Natural killer cell (primary cell): ENCODE data around the gene TMEM266. TPM values are rescaled to one million over a fixed set of nuclear protein-coding genes. Genes with fewer than 3 reads are reported as not detected.

Source experiments
- ATAC-seq, 3 donors: fragments of 150-1000 bp in 2 of 3; fragments of 200-7000 bp in 1 of 3; cut with Tn5 transposase; 1 replicate in 1 of 3; 2 replicates in 2 of 3; pipeline ENCODE4 v1.10.0; 2021; ENCODE audit warnings: mild to moderate bottlenecking in 2 of 3, moderate library complexity in 2 of 3
- DNase-seq, 2 donors: peaks; one replicate each; pipeline versions ENCODE4 v3.0.0 to v3.0.0-alpha.2; 2013 to 2021; ENCODE audit warnings: mixed read lengths in 1 of 2
- H3K27ac ChIP-seq: one replicate; pipeline ENCODE4 v1.5.1; 2013; ENCODE audit warnings: mild to moderate bottlenecking, low read length
- H3K27me3 ChIP-seq: one replicate; pipeline ENCODE4 v1.6.1; 2013; ENCODE audit warnings: low read length; ENCODE audit not compliant: control insufficient read depth, insufficient read depth
- H3K36me3 ChIP-seq: one replicate; pipeline ENCODE4 v1.6.1; 2013; ENCODE audit warnings: low read length; ENCODE audit not compliant: control insufficient read depth, insufficient read depth
- H3K4me1 ChIP-seq: one replicate; pipeline ENCODE4 v1.6.1; 2013; ENCODE audit warnings: low read length; ENCODE audit not compliant: control insufficient read depth, insufficient read depth
- H3K4me3 ChIP-seq: one replicate; pipeline ENCODE4 v1.5.1; 2013; ENCODE audit warnings: low read length
- H3K9me3 ChIP-seq: one replicate; pipeline ENCODE4 v1.6.1; 2013; ENCODE audit warnings: low read length; ENCODE audit not compliant: control insufficient read depth, insufficient read depth
- H3K27ac Mint-ChIP-seq, 2 donors: one replicate each; pipeline ENCODE4 v1.8.0; 2022; ENCODE audit warnings: mild to moderate bottlenecking in 2 of 2, mixed read lengths in 2 of 2, moderate library complexity in 1 of 2
- H3K27me3 Mint-ChIP-seq, 2 donors: one replicate each; pipeline ENCODE4 v1.8.0; 2022; ENCODE audit warnings: low read depth in 2 of 2, mixed read lengths in 2 of 2
- H3K36me3 Mint-ChIP-seq: one replicate; pipeline ENCODE4 v1.8.0; 2022; ENCODE audit warnings: mixed read lengths
- H3K4me1 Mint-ChIP-seq, 2 donors: one replicate each; pipeline ENCODE4 v1.8.0; 2022; ENCODE audit warnings: mixed read lengths in 2 of 2
- H3K4me3 Mint-ChIP-seq: one replicate; pipeline ENCODE4 v1.8.0; 2022; ENCODE audit warnings: mild to moderate bottlenecking, moderate library complexity, mixed read lengths
- H3K9me3 Mint-ChIP-seq, 2 donors: one replicate each; pipeline ENCODE4 v1.8.0; 2022; ENCODE audit warnings: mixed read lengths in 2 of 2
- WGBS: methylation state at CpG from one replicate; pipeline ENCODE4 v1.1.7; 2013; ENCODE audit warnings: missing lambda C conversion rate; ENCODE audit not compliant: insufficient coverage; 5-methylcytosine and 5-hydroxymethylcytosine counted together
- intact Hi-C: fragments of 100-400 bp; cut with micrococcal nuclease; formaldehyde crosslinking; loops from one replicate; pipeline ENCODE4 v1.14.2; 2022
- total RNA-seq, 4 donors: library from RNA; stranded (reverse); fragments of 120-200 nt in 1 of 4; gene quantifications; one replicate each; pipeline versions ENCODE4 v1.2.3 to v1.2.4, GENCODE V29; 2013 to 2022
- TF ChIP-seq, protein P1 (sequence below): fragments of 200-600 bp; IDR thresholded peaks from one replicate; pipeline ENCODE4 v1.8.0; 2022; ENCODE audit warnings: antibody characterized with exemption

TMEM266 gene
- total RNA-seq, 3 donors from 2014 or later (not counting 1 experiment from before 2014, with no cell fraction given), result not detected

DNA sequence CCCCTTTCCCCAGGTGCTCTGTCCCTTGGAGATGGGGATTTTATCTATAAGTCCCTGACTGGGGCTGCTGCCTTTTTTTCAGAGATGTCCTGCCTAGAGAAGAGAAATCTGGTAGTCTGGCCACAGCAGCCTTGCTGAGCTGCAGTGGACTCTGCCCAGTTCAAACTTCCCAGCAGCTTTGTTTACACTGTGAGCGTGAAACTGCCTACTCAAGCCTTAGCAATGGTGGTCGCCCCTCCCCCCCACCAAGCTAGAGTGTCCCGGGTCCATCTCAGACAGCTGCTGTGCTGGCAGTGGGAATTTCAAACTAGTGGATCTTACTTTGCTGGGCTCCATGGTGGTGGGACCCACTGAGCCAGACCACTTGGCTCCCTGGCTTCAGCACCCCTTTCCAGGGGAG lies 38.9 kb downstream of the TMEM266 start:
- Mint-ChIP-seq H3K4me1 (no peaks in the 10 kb centered on the region), H3K4me3 (no peak overlapping the region), H3K9me3 (no peaks in the 10 kb centered on the region), H3K27me3 (peaks cover 42 to 61% of the 10 kb centered on the region in 2 donors), H3K27ac (no peak overlapping the region), H3K36me3 (no peaks in the 10 kb centered on the region)
- no peaks in the 10 kb centered on the region for H3K9me3 ChIP-seq
- ATAC-seq (no peak), DNase-seq (no peak)
- 60% methylated on average over 3 of the region's 3 CpGs for WGBS
- H3K27ac ChIP-seq, result no peak overlapping the region
- TF ChIP-seq, protein P1, sequence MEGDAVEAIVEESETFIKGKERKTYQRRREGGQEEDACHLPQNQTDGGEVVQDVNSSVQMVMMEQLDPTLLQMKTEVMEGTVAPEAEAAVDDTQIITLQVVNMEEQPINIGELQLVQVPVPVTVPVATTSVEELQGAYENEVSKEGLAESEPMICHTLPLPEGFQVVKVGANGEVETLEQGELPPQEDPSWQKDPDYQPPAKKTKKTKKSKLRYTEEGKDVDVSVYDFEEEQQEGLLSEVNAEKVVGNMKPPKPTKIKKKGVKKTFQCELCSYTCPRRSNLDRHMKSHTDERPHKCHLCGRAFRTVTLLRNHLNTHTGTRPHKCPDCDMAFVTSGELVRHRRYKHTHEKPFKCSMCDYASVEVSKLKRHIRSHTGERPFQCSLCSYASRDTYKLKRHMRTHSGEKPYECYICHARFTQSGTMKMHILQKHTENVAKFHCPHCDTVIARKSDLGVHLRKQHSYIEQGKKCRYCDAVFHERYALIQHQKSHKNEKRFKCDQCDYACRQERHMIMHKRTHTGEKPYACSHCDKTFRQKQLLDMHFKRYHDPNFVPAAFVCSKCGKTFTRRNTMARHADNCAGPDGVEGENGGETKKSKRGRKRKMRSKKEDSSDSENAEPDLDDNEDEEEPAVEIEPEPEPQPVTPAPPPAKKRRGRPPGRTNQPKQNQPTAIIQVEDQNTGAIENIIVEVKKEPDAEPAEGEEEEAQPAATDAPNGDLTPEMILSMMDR, result no peak
- no peak overlapping the region for H3K4me3 ChIP-seq
- intact Hi-C loops, result no loop called here
- no peaks in the 10 kb centered on the region for H3K36me3 ChIP-seq
- H3K27me3 ChIP-seq, result no peaks in the 10 kb centered on the region
- H3K4me1 ChIP-seq, result no peaks in the 10 kb centered on the region

DNA sequence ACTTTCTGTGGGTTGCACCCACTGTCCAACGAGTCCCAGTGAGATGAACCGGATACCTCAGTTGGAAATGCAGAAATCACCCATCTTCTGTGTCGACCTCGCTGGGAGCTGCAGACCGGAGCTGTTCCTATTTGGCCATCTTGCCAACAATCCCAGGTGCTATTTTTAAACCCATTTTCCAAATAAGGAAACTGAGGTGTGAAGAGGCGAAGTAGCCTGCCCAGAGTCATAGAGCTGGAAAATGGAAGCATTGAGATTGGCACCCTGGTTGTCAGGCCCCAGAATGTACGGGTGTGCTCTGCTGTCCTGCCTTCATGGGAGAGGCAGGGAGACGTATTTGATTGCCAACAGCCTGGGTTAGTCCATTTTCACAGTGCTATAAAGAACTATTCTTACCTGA lies 39.6 kb downstream of the TMEM266 start:
- Histone ChIP-seq H3K27ac (no peak overlapping the region), H3K9me3 (no peaks in the 10 kb centered on the region), H3K4me3 (no peak overlapping the region), H3K36me3 (no peaks in the 10 kb centered on the region), H3K4me1 (no peaks in the 10 kb centered on the region), H3K27me3 (no peaks in the 10 kb centered on the region)
- Mint-ChIP-seq H3K36me3 (no peaks in the 10 kb centered on the region), H3K4me1 (no peaks in the 10 kb centered on the region), H3K27me3 (peaks cover 38 to 57% of the 10 kb centered on the region in 2 donors), H3K9me3 (no peaks in the 10 kb centered on the region), H3K27ac (no peak overlapping the region), H3K4me3 (no peak overlapping the region)
- intact Hi-C loops, result no loop called here
- WGBS, result 88% methylated on average over 8 of the region's 8 CpGs
- no peak for ATAC-seq
- DNase-seq, result no peak
- TF ChIP-seq, protein P1, result no peak

DNA sequence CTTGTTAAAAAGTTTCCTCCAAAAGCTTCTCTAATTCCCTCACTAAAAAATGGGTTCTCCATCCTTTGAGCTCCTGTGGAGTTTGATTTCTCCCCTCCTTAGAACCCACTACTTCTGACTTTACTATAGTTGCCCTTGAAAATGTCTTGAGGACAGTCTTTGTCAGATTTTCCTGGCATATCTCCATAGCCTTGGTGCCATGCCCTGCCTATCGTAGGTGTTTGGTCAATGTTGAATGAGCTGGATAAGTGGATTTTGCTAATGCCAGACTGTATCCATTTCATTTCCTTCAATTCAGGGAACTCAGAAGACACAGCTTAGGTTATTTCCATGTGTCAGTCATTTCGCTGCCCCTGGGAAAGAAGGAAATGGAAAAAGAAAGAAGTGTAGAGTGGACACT lies 40.6 kb downstream of the TMEM266 start:
- intact Hi-C loops, result no loop called here
- TF ChIP-seq, protein P1, result no peak
- Mint-ChIP-seq H3K36me3 (no peaks in the 10 kb centered on the region), H3K27ac (no peak overlapping the region), H3K4me1 (no peaks in the 10 kb centered on the region), H3K9me3 (no peaks in the 10 kb centered on the region), H3K4me3 (no peak overlapping the region), H3K27me3 (peaks cover 34 to 50% of the 10 kb centered on the region in 2 donors)
- Histone ChIP-seq H3K9me3 (no peaks in the 10 kb centered on the region), H3K36me3 (no peaks in the 10 kb centered on the region), H3K27ac (no peak overlapping the region), H3K4me3 (no peak overlapping the region), H3K27me3 (no peaks in the 10 kb centered on the region), H3K4me1 (no peaks in the 10 kb centered on the region)
- ATAC-seq (no peak), DNase-seq (no peak)
- WGBS, result 90% methylated on average over 2 of the region's 2 CpGs

DNA sequence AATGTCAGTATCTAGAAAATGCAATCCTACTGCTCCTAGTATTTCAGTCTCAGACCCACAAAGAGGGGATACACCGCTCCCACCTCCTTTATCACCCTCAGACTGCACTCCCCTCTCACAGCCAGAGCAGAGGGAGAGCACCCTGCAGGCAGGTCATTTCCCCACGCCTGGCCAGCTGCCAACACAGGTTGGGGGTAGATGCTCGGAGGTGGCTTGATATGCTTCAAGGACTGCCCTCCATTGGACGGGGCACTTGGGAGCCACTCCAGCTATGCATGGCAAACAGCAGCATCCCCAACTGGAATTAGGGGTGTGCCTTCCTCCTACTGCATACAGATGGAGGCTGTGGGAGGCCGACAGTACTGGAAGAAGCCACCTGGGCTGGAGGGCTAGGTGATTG lies 41.9 kb downstream of the TMEM266 start:
- Mint-ChIP-seq H3K27ac (no peak overlapping the region), H3K9me3 (no peaks in the 10 kb centered on the region), H3K27me3 (peaks cover 27 to 37% of the 10 kb centered on the region in 2 donors), H3K4me3 (no peak overlapping the region), H3K4me1 (no peaks in the 10 kb centered on the region), H3K36me3 (no peaks in the 10 kb centered on the region)
- no peak for ATAC-seq
- H3K9me3 ChIP-seq, result no peaks in the 10 kb centered on the region
- WGBS, result 85% methylated on average over 5 of the region's 5 CpGs
- H3K36me3 ChIP-seq, result no peaks in the 10 kb centered on the region
- intact Hi-C loops, result no loop called here
- TF ChIP-seq, protein P1, result no peak
- no peaks in the 10 kb centered on the region for H3K4me1 ChIP-seq
- no peak overlapping the region for H3K27ac ChIP-seq
- H3K4me3 ChIP-seq, result no peak overlapping the region
- DNase-seq, result no peak
- no peaks in the 10 kb centered on the region for H3K27me3 ChIP-seq
